ENCODE results near the gene CLPSL1. TPM values are rescaled to one million over a fixed set of nuclear protein-coding genes. Genes with fewer than 3 reads are reported as not detected.

CLPSL1 gene
- total RNA-seq, 6 experiments from 2014 or later: not detected

GRCh38 chr6:35784200-35784599, 3.4 kb downstream of the CLPSL1 start:
- Mint-ChIP-seq H3K4me1 (ENCODE audit: low read depth) (no peaks in the 10 kb centered on the region), H3K36me3 (ENCODE audit: low read depth) (no peaks in the 10 kb centered on the region), H3K27me3 (ENCODE audit: insufficient read depth) (peaks cover 49% of the 10 kb centered on the region), H3K9me3 (no peaks in the 10 kb centered on the region), H3K27ac (no peak overlapping the region), H3K4me3 (no peak overlapping the region)
- DNase-seq: no peak
- no peak for TF ChIP-seq CTCF (IDR thresholded peaks at IDR 0.05)

GRCh38 chr6:35786272-35786671, 5.5 kb downstream of the CLPSL1 start:
- H3K9me3 Mint-ChIP-seq: no peaks in the 10 kb centered on the region
- no peak for TF ChIP-seq CTCF (IDR thresholded peaks at IDR 0.05)
- no peak overlapping the region for H3K4me3 Mint-ChIP-seq
- H3K27ac Mint-ChIP-seq: no peak overlapping the region
- no peaks in the 10 kb centered on the region for H3K36me3 Mint-ChIP-seq (ENCODE audit: low read depth)
- no peak for DNase-seq
- H3K27me3 Mint-ChIP-seq (ENCODE audit: insufficient read depth): peaks cover 56% of the 10 kb centered on the region
- no peaks in the 10 kb centered on the region for H3K4me1 Mint-ChIP-seq (ENCODE audit: low read depth)

GRCh38 chr6:35786810-35787209, 6.0 kb downstream of the CLPSL1 start:
- H3K4me1 Mint-ChIP-seq (ENCODE audit: low read depth): no peaks in the 10 kb centered on the region
- peaks cover 59% of the 10 kb centered on the region for H3K27me3 Mint-ChIP-seq (ENCODE audit: insufficient read depth)
- no peaks in the 10 kb centered on the region for H3K36me3 Mint-ChIP-seq (ENCODE audit: low read depth)
- H3K9me3 Mint-ChIP-seq: no peaks in the 10 kb centered on the region
- no peak for TF ChIP-seq CTCF (IDR thresholded peaks at IDR 0.05)
- no peak overlapping the region for H3K4me3 Mint-ChIP-seq
- no peak overlapping the region for H3K27ac Mint-ChIP-seq
- no peak for DNase-seq

- DNase-seq: no peak
- Mint-ChIP-seq H3K4me3 (no peak overlapping the region), H3K27ac (no peak overlapping the region), H3K4me1 (ENCODE audit: low read depth) (no peaks in the 10 kb centered on the region), H3K27me3 (ENCODE audit: insufficient read depth) (peaks cover 60% of the 10 kb centered on the region), H3K9me3 (no peaks in the 10 kb centered on the region), H3K36me3 (ENCODE audit: low read depth) (no peaks in the 10 kb centered on the region)
- TF ChIP-seq CTCF (IDR thresholded peaks at IDR 0.05): no peak
These were observed 6.7 kb downstream of the CLPSL1 start for GRCh38 chr6:35787266-35788218.

GRCh38 chr6:35788423-35788982, 7.7 kb downstream of the CLPSL1 start:
- Mint-ChIP-seq H3K27ac (no peak overlapping the region), H3K36me3 (ENCODE audit: low read depth) (no peaks in the 10 kb centered on the region), H3K4me3 (no peak overlapping the region), H3K9me3 (no peaks in the 10 kb centered on the region), H3K4me1 (ENCODE audit: low read depth) (no peaks in the 10 kb centered on the region), H3K27me3 (ENCODE audit: insufficient read depth) (peaks cover 63% of the 10 kb centered on the region)
- no peak for DNase-seq
- TF ChIP-seq CTCF (IDR thresholded peaks at IDR 0.05): no peak
